Prostate gland (tissue), 2 donors: ENCODE results near the gene RABGAP1. TPM values are rescaled to one million over a fixed set of nuclear protein-coding genes. Genes with fewer than 3 reads are reported as not detected.

ENCODE experiments used
- DNase-seq: peaks from one replicate; pipeline ENCODE4 v3.0.0-alpha.2; 2019; ENCODE audit warnings: low spot score
- H3K27ac ChIP-seq, 2 donors: fragments of 200-600 bp; sonication (generic); 2 replicates each; pipeline ENCODE4 v1.5.1; 2017 to 2019
- H3K27me3 ChIP-seq: fragments of 200-600 bp; sonication (generic); replicated peaks from 2 replicates; pipeline ENCODE4 v1.5.1; 2019; ENCODE audit not compliant: insufficient read depth
- H3K36me3 ChIP-seq, 2 donors: fragments of 200-600 bp; sonication (generic); 1 replicate in 1 of 2; 2 replicates in 1 of 2; pipeline versions ENCODE4 v1.5.1 to v1.8.1; 2017 to 2019
- H3K4me1 ChIP-seq: fragments of 200-600 bp; sonication (generic); replicated peaks from 2 replicates; pipeline ENCODE4 v1.5.1; 2019
- H3K4me3 ChIP-seq, 2 donors: fragments of 200-600 bp; sonication (generic); 2 replicates each; pipeline ENCODE4 v1.5.1; 2017 to 2019
- H3K9me3 ChIP-seq: fragments of 200-600 bp; sonication (generic); 2 replicates; pipeline ENCODE4 v1.5.1; 2017
- CTCF ChIP-seq, 4 experiments: fragments of 200-600 bp in 2 of 4; fragments of 450-650 bp in 2 of 4; sonication (generic) in 2 of 4; IDR thresholded peaks; 1 replicate in 3 of 4; 2 replicates in 1 of 4; pipeline ENCODE4 v1.5.1; 2016 to 2019; ENCODE audit warnings: antibody characterized with exemption in 4 of 4, mild to moderate bottlenecking in 2 of 4, moderate library complexity in 2 of 4
- POLR2A ChIP-seq: fragments of 450-650 bp; IDR thresholded peaks from one replicate; pipeline ENCODE4 v1.6.1; 2016; ENCODE audit warnings: antibody characterized with exemption, mild to moderate bottlenecking
- POLR2AphosphoS5 ChIP-seq: sonication (generic); formaldehyde crosslinking; IDR thresholded peaks from one replicate; pipeline ENCODE4 v1.6.1; 2017; ENCODE audit warnings: antibody characterized with exemption
- WGBS: methylation state at CpG from one replicate; pipeline ENCODE4 v1.1.5; 2018; 5-methylcytosine and 5-hydroxymethylcytosine counted together
- intact Hi-C: fragments of 100-400 bp; cut with DNase I; formaldehyde crosslinking; loops from one replicate; pipeline ENCODE4 v1.14.2; 2022
- total RNA-seq, 2 donors: library from RNA; depleted of rRNA; stranded (reverse); fragments of >200 nt; gene quantifications; one replicate each; pipeline ENCODE4 v1.1.0, GENCODE V29; 2016

Gene RABGAP1
- total RNA-seq, 2 donors from 2014 or later, result 59.8 to 104 TPM

DNA sequence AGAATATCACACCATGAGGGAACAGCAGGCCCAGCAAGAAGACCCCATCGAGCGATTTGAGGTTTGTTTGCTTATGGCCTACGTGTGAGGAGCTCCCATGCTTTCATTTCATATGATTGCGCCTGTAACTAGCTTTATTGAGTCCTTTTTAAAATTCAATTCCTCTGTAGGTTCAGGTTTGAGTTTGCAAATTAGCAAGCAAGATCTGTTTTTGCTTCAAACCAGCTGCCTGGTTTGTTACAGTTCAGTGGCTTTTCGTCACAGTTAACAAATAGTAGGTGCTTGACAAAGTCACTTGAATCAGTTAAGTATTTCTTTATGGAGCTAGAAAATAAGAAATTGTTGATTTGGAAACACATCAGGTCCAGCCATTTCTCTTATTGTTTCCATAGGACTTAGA is 149.0 kb downstream of the RABGAP1 start:
- TF ChIP-seq POLR2AphosphoS5 (no peak), POLR2A (no peak), CTCF (IDR thresholded peaks at IDR 0.05) (no peak)
- no peaks in the 10 kb centered on the region for H3K36me3 ChIP-seq
- 96% methylated on average over 5 of the region's 5 CpGs for WGBS

DNA sequence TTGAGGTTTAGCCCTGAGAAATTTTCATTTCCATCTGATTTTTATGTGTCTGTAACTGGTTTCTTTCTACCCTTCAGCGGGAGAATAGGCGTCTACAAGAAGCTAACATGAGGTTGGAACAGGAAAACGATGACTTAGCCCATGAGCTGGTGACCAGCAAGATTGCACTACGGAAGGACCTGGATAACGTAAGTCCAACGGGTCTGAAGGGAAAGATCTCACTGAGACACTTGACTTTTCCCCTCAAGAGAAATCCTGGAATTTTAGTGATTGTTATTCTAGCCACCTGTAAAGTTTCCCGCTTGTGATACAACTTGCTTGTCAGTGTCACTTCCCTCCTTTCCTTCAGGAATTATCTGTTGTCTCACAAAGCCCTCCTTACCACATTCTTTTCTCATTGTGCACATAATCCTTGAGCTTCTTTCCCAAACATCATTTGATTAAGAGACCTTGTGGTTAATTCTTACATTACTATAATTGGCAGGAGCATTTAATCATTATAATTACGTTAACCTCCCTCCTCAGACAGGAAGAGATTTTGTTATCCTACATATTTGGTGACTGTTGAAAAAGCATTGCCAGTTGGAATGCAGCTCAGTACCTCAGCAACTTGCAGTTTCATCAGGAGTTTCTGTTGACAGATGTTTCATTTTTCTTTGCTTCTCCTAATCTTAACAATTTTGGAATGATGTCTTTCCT is 149.5 kb downstream of the RABGAP1 start:
- Histone ChIP-seq H3K27me3 (no peaks in the 10 kb centered on the region), H3K27ac (no peak overlapping the region), H3K9me3 (no peaks in the 10 kb centered on the region), H3K4me3 (no peak overlapping the region), H3K36me3 (no peaks in the 10 kb centered on the region), H3K4me1 (peaks cover 5% of the 10 kb centered on the region)
- intact Hi-C loops, result no loop called here
- 80% methylated on average over 8 of the region's 8 CpGs for WGBS
- DNase-seq, result no peak
- TF ChIP-seq POLR2AphosphoS5 (no peak), CTCF (IDR thresholded peaks at IDR 0.05) (no peak), POLR2A (no peak)

More for the DNA sequence above, 149.0 kb downstream of the RABGAP1 start:
- Histone ChIP-seq H3K4me3 (no peak overlapping the region), H3K27me3 (no peaks in the 10 kb centered on the region), H3K27ac (no peak overlapping the region), H3K9me3 (no peaks in the 10 kb centered on the region), H3K4me1 (peaks cover 5% of the 10 kb centered on the region)
- no peak for DNase-seq
- intact Hi-C loops, result no loop called here

DNA sequence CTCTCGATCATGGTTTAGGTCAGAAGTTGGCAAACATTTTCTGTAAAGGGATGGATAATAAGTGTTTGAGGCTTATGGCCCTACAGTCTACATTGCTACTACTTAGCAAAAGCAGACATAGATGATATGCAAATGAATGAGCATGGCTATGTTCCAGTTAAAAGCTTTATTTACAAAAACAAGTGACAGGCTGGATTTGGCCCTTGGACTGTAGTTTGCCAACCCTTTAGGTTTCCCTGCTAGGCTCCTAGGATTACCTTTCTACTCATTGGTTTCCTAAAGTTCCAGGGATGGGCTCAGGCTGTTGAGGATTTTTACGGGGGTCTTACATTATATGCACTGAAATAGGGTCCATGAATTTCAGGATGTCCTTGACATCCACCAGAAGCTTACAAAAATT is 150.1 kb downstream of the RABGAP1 start:
- Histone ChIP-seq H3K4me3 (no peak overlapping the region), H3K4me1 (peaks cover 5% of the 10 kb centered on the region), H3K27me3 (no peaks in the 10 kb centered on the region), H3K9me3 (no peaks in the 10 kb centered on the region), H3K27ac (no peak overlapping the region), H3K36me3 (no peaks in the 10 kb centered on the region)
- no peak for DNase-seq
- no peak for TF ChIP-seq POLR2AphosphoS5
- intact Hi-C loops, result no loop called here
- WGBS, result 78% methylated on average over 2 of the region's 2 CpGs

DNA sequence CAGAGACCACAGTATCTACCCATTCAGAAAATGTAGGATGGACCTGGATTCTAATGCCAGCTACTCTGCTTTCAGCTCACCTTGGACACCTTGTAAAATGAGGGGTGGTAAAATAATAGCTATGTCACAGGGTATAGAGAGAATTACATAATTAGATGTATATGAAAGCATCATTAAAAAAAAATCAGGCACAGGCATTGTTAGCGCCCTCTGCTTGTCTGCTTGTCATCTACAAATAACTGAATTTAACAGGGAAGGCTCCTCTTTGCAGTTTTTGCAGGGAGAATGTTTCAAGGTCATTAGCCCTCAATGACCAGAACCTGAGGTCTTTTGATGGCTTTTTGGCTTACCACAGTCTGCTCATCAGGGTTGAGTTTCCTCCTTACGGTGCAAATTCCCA is 150.6 kb downstream of the RABGAP1 start:
- Histone ChIP-seq H3K27me3 (no peaks in the 10 kb centered on the region), H3K4me3 (no peak overlapping the region), H3K9me3 (no peaks in the 10 kb centered on the region), H3K27ac (no peak overlapping the region), H3K36me3 (no peaks in the 10 kb centered on the region), H3K4me1 (peaks cover 5% of the 10 kb centered on the region)
- 81% methylated on average over 2 of the region's 2 CpGs for WGBS
- intact Hi-C loops, result no loop called here
- no peak for DNase-seq
- no peak for TF ChIP-seq POLR2A
- no peak for TF ChIP-seq POLR2AphosphoS5
- no peak for TF ChIP-seq CTCF (IDR thresholded peaks at IDR 0.05)

DNA sequence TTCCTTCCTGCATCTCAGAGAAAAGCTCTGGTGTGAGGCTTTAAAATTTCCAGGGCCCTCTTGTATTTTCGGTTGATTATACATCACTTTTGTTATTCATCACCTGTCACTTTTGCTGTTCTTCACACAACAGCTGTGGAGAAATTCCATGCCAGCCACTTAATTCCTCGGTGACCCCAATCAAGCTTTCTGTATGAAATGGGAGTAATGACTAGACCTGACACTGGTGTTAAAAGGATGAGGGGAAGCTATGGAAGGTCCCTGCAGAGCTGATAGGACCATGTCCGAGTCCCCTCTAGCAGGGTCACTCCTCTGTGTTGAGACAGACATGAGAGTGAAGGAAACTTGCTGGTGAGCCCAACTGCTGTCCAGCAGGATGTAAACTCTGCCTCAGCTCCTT is 152.3 kb downstream of the RABGAP1 start:
- H3K36me3 ChIP-seq, result no peaks in the 10 kb centered on the region
- H3K27me3 ChIP-seq, result no peaks in the 10 kb centered on the region
- no peak overlapping the region for H3K27ac ChIP-seq
- no peak for TF ChIP-seq POLR2A
- TF ChIP-seq CTCF (IDR thresholded peaks at IDR 0.05), result no peak
- no peak for TF ChIP-seq POLR2AphosphoS5
- peaks cover 5% of the 10 kb centered on the region for H3K4me1 ChIP-seq
- WGBS, result 80% methylated on average over 3 of the region's 3 CpGs
- H3K9me3 ChIP-seq, result no peaks in the 10 kb centered on the region
- no peak for DNase-seq
- no peak overlapping the region for H3K4me3 ChIP-seq
- intact Hi-C loops, result no loop called here
